H1 (cell line): ENCODE measurements around the gene P2RY11. TPM values are rescaled to one million over a fixed set of nuclear protein-coding genes. Genes with fewer than 3 reads are reported as not detected.

ENCODE experiments used
- ASH2L ChIP-seq: fragments of 200-600, 300-600 bp; sonication (generic); IDR thresholded peaks from one replicate; pipeline ENCODE4 v1.7.1; 2017; ENCODE audit warnings: low read length
- BACH1 ChIP-seq: IDR thresholded peaks from 2 replicates; pipeline ENCODE4 v1.6.1; 2012; ENCODE audit warnings: low read length, improper control_type of control experiment
- BRCA1 ChIP-seq: IDR thresholded peaks from 2 replicates; pipeline ENCODE4 v1.6.1; 2012; ENCODE audit warnings: low read depth, low read length, improper control_type of control experiment
- CHD2 ChIP-seq: IDR thresholded peaks from 2 replicates; pipeline ENCODE4 v1.6.1; 2012; ENCODE audit warnings: low read length, improper control_type of control experiment
- EGR1 ChIP-seq: IDR thresholded peaks from 2 replicates; pipeline ENCODE4 v1.6.1; 2011; ENCODE audit warnings: low read depth, low read length, borderline replicate concordance
- EP300 ChIP-seq, 2 experiments: IDR thresholded peaks; 1 replicate in 1 of 2; 2 replicates in 1 of 2; pipeline ENCODE4 v1.6.1; 2011 to 2012; ENCODE audit warnings: low read depth in 2 of 2, low read length in 2 of 2, mild to moderate bottlenecking in 2 of 2, borderline replicate concordance in 1 of 2, inconsistent platforms in 1 of 2, moderate library complexity in 1 of 2
- EZH2 ChIP-seq: fragments of 200-600 bp; sonication (generic); IDR thresholded peaks from 2 replicates; pipeline ENCODE4 v1.7.1; 2012; ENCODE audit warnings: low read depth, mild to moderate bottlenecking, moderate library complexity, low read length, inconsistent platforms; ENCODE audit not compliant: severe bottlenecking
- GABPA ChIP-seq: IDR thresholded peaks from 2 replicates; pipeline ENCODE4 v1.6.1; 2011; ENCODE audit warnings: mild to moderate bottlenecking, low read length, moderate library complexity, borderline replicate concordance; ENCODE audit not compliant: insufficient read depth
- GTF2F1 ChIP-seq: IDR thresholded peaks from 2 replicates; pipeline ENCODE4 v1.6.1; 2012; ENCODE audit warnings: low read depth, low read length, improper control_type of control experiment, borderline replicate concordance
- JUN ChIP-seq: IDR thresholded peaks from 2 replicates; pipeline ENCODE4 v1.6.1; 2011; ENCODE audit warnings: low read depth, mild to moderate bottlenecking, improper control_type of control experiment, low read length
- KDM1A ChIP-seq: fragments of 200-600, 300-600 bp; sonication (generic); IDR thresholded peaks from 2 replicates; pipeline ENCODE4 v1.7.1; 2016; ENCODE audit warnings: mild to moderate bottlenecking, low read length, borderline replicate concordance
- KDM5A ChIP-seq: fragments of 200-600 bp; IDR thresholded peaks from 2 replicates; pipeline ENCODE4 v1.7.1; 2012; ENCODE audit warnings: mild to moderate bottlenecking, low read length, inconsistent platforms, mixed read lengths
- MAFK ChIP-seq: IDR thresholded peaks from 2 replicates; pipeline ENCODE4 v1.6.1; 2012; ENCODE audit warnings: low read depth, mild to moderate bottlenecking, improper control_type of control experiment, low read length
- NRF1 ChIP-seq: IDR thresholded peaks from 2 replicates; pipeline ENCODE4 v1.6.1; 2011; ENCODE audit warnings: mild to moderate bottlenecking, low read depth, low read length, improper control_type of control experiment
- POLR2A ChIP-seq, 2 experiments: IDR thresholded peaks; 1 replicate in 1 of 2; 2 replicates in 1 of 2; pipeline ENCODE4 v1.6.1; 2011; ENCODE audit warnings: low read depth in 2 of 2, low read length in 2 of 2, mild to moderate bottlenecking in 2 of 2; ENCODE audit errors: control extremely low read depth in 1 of 2
- POLR2AphosphoS5 ChIP-seq: IDR thresholded peaks from 2 replicates; pipeline ENCODE4 v1.6.1; 2011; ENCODE audit warnings: low read depth, low read length
- RNF2 ChIP-seq: fragments of 200-900, 300-1000 bp; sonication (generic); IDR thresholded peaks from 2 replicates; pipeline ENCODE4 v1.7.1; 2016; ENCODE audit warnings: borderline replicate concordance, low read depth, mild to moderate bottlenecking, antibody characterized with exemption, low read length; ENCODE audit not compliant: poor library complexity, severe bottlenecking; ENCODE audit errors: missing control alignments
- SIRT6 ChIP-seq: IDR thresholded peaks from one replicate; pipeline ENCODE4 v1.7.1; 2012; ENCODE audit warnings: low read length, inconsistent platforms
- SP4 ChIP-seq: IDR thresholded peaks from 2 replicates; pipeline ENCODE4 v1.6.1; 2012; ENCODE audit warnings: low read length, inconsistent platforms
- TBP ChIP-seq: IDR thresholded peaks from 2 replicates; pipeline ENCODE4 v1.6.1; 2011; ENCODE audit warnings: low read depth, low read length, improper control_type of control experiment
- polyA plus RNA-seq, 7 experiments: library from polyadenylated mRNA; depleted of rRNA in 3 of 7; stranded (reverse) in 5 of 7; unstranded in 2 of 7; fragments of >200 nt in 5 of 7; fragments of 200-250 nt in 2 of 7; gene quantifications; 1 replicate in 5 of 7; 2 replicates in 1 of 7; 4 replicates in 1 of 7; pipeline versions ENCODE4 v1.2.1 to v1.2.3, GENCODE V29; 2011 to 2013; ENCODE audit warnings: missing spikeins in 2 of 7, mixed read lengths in 2 of 7
- total RNA-seq: library from RNA; stranded (reverse); fragmentation: NEBNext Ultra II Directional; extraction: Animal tissue kit (Norgen Biotek cat#: 25700); gene quantifications from 2 replicates; pipeline ENCODE4 v1.2.1, GENCODE V29; 2021
- TF ChIP-seq, protein P1 (sequence below): IDR thresholded peaks from 2 replicates; pipeline ENCODE4 v1.6.1; 2012; ENCODE audit warnings: inconsistent platforms
- TF ChIP-seq, protein P2 (sequence below), 3 experiments: IDR thresholded peaks; 1 replicate in 2 of 3; 2 replicates in 1 of 3; pipeline versions ENCODE4 v1.5.1 to v1.6.1; 2011; ENCODE audit warnings: low read length in 3 of 3, mild to moderate bottlenecking in 3 of 3, inconsistent platforms in 2 of 3, low read depth in 1 of 3, moderate library complexity in 1 of 3; ENCODE audit not compliant: insufficient read depth in 1 of 3; ENCODE audit errors: control extremely low read depth in 1 of 3

Gene P2RY11
- total and polyA plus RNA-seq, 2 of the 8 experiments (the other 6 are each of a cell fraction or from before 2014, with no cell fraction given): 9.2 to 18.0 TPM

DNA sequence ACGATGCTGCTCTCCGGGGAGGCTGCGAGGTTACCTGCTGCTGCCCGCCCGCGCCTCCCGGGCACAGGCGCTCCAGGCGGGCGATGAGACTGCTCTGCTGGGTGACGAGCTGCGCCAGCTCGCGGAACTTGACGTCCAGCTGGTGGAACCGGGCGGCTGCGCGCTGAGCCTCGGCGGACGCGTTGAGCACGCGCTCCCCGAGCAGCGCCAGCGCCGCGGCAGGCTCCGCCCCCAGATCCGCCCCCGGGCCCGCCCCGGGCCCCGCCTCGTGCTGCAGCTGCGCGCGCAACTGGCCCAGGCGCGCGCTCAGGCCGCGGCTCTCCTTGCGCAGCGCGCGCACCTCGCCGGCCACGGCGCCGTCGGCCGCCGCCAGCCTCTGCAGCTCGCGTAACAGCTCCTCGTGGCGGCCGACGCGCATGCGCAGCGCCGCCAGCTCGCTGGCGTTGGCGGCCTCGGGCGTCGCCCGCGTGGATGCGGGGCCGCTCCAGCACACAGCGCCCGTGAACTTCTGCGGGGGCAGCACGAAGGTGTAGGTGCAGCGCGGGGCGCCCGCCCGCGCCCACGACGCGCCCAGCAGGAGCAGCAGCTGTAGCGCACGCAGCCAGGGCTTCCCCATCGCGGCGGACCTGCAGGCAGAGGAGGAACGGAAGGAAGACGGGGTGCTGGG is 15.4 kb upstream of the P2RY11 start (continued):
- TF ChIP-seq GTF2F1 (0 out of 2 replicates have a peak, but pooled peaks have one; percentile 4), EZH2 (no peak), NRF1 (peak; percentile 83), BACH1 (0 out of 2 replicates have a peak, but pooled peaks have one; percentile 3), SIRT6 (no peak), SP4 (0 out of 2 replicates have a peak, but pooled peaks have one; percentile 40), CHD2 (no peak), GABPA (no peak), KDM5A (no peak), MAFK (no peak), EGR1 (no peak), EP300 (IDR thresholded peaks at IDR 0.05; ENCODE audit: borderline replicate concordance in 1 of 2, low read depth in 2 of 2, low read length in 2 of 2) (no peak), POLR2A (IDR thresholded peaks at IDR 0.05; ENCODE audit: control extremely low read depth in 1 of 2, low read depth in 2 of 2, low read length in 2 of 2) (peak in 1 of 2 experiments; percentile 71; a peak in 2 of 3 replicates), BRCA1 (no peak), POLR2AphosphoS5 (no peak), TBP (no peak), ASH2L (peak; percentile 61), JUN (no peak), KDM1A (no peak), RNF2 (peak; percentile 53)
- TF ChIP-seq, protein P1, sequence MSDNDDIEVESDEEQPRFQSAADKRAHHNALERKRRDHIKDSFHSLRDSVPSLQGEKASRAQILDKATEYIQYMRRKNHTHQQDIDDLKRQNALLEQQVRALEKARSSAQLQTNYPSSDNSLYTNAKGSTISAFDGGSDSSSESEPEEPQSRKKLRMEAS: peak; percentile 96
- TF ChIP-seq, protein P2, sequence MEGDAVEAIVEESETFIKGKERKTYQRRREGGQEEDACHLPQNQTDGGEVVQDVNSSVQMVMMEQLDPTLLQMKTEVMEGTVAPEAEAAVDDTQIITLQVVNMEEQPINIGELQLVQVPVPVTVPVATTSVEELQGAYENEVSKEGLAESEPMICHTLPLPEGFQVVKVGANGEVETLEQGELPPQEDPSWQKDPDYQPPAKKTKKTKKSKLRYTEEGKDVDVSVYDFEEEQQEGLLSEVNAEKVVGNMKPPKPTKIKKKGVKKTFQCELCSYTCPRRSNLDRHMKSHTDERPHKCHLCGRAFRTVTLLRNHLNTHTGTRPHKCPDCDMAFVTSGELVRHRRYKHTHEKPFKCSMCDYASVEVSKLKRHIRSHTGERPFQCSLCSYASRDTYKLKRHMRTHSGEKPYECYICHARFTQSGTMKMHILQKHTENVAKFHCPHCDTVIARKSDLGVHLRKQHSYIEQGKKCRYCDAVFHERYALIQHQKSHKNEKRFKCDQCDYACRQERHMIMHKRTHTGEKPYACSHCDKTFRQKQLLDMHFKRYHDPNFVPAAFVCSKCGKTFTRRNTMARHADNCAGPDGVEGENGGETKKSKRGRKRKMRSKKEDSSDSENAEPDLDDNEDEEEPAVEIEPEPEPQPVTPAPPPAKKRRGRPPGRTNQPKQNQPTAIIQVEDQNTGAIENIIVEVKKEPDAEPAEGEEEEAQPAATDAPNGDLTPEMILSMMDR (IDR thresholded peaks at IDR 0.05; ENCODE audit: control extremely low read depth in 1 of 3, insufficient read depth in 1 of 3, low read depth in 1 of 3, low read length in 3 of 3): 0 out of 4 replicates have a peak, but pooled peaks of 1 of the 3 experiments have one; percentile 6
